ENCODE results near the gene PERM1.

PERM1 gene

GRCh38 chr1:974293-974640, 7.6 kb downstream of the PERM1 start:
- POLR2A ChIA-PET: no interaction called here
- DNase-seq (ENCODE audit: extremely low spot score): no peak
- TF ChIP-seq CTCF (IDR thresholded peaks at IDR 0.05; ENCODE audit: control extremely low read depth, extremely low read depth, low read depth, missing control alignments): no peak
- CTCF ChIA-PET: interaction anchor here (0.8 to 0.9 kb wide), 2 partner anchors 9 to 19 kb away, joined by 3 read pairs; no protein-coding TSS in a partner anchor

- TF ChIP-seq CTCF (IDR thresholded peaks at IDR 0.05; ENCODE audit: control extremely low read depth, extremely low read depth, low read depth, missing control alignments): no peak
- CTCF ChIA-PET: interaction anchor here (0.8 to 0.9 kb wide), 2 partner anchors 9 to 19 kb away, joined by 3 read pairs; no protein-coding TSS in a partner anchor
- DNase-seq (ENCODE audit: extremely low spot score): no peak
- POLR2A ChIA-PET: no interaction called here
These were observed 8.2 kb downstream of the PERM1 start for GRCh38 chr1:973459-974292.

- CTCF ChIA-PET: interaction anchor here (1.4 to 1.8 kb wide), 3 partner anchors 10 to 150 kb away, joined by 3 to 6 read pairs (median 4); no protein-coding TSS in a partner anchor
- POLR2A ChIA-PET: no interaction called here
These were observed 9.0 kb downstream of the PERM1 start for GRCh38 chr1:972726-973458.

GRCh38 chr1:971751-972506, 10.0 kb downstream of the PERM1 start:
- CTCF ChIA-PET: interaction anchor here (1.4 to 1.8 kb wide), 4 partner anchors 11 to 151 kb away, joined by 3 to 8 read pairs (median 5); no protein-coding TSS in a partner anchor
- POLR2A ChIA-PET: no interaction called here
- TF ChIP-seq CTCF (IDR thresholded peaks at IDR 0.05; ENCODE audit: control extremely low read depth, extremely low read depth, low read depth, missing control alignments): no peak
- no peak for DNase-seq (ENCODE audit: extremely low spot score)

More at GRCh38 chr1:972726-973458, 9.0 kb downstream of the PERM1 start:
- no peak for DNase-seq (ENCODE audit: extremely low spot score)
- no peak for TF ChIP-seq CTCF (IDR thresholded peaks at IDR 0.05; ENCODE audit: control extremely low read depth, extremely low read depth, low read depth, missing control alignments)

- no peak for TF ChIP-seq CTCF (IDR thresholded peaks at IDR 0.05; ENCODE audit: control extremely low read depth, extremely low read depth, low read depth, missing control alignments)
- ChIA-PET CTCF (interaction anchor here (1.4 to 1.8 kb wide), 3 partner anchors 12 to 151 kb away, joined by 4 to 8 read pairs (median 6); no protein-coding TSS in a partner anchor), POLR2A (no interaction called here)
- DNase-seq (ENCODE audit: extremely low spot score): no peak
These were observed 10.7 kb downstream of the PERM1 start for GRCh38 chr1:970973-971730.
